ENCODE measurements around the gene ZNF319. TPM values are rescaled to one million over a fixed set of nuclear protein-coding genes. Genes with fewer than 3 reads are reported as not detected.
A peak's percentile ranks its signal among the peaks of the same experiment; 100 is the strongest.

Gene ZNF319
- total and polyA plus RNA-seq, 10 of the 15 experiments (the other 5 are each of a cell fraction or from before 2014, with no cell fraction given): 0.29 to 7.4 (median 1.7) TPM

GRCh38 chr16:57998992-57999365 lies 1.5 kb downstream of the ZNF319 start:
- Histone ChIP-seq H3K27me3 (replicated peaks in 1 of 2; ENCODE audit: control insufficient read depth in 2 of 2, insufficient read depth in 2 of 2, low read length in 1 of 2) (no peaks in the 10 kb centered on the region), H3K36me3 (ENCODE audit: control insufficient read depth in 2 of 2, insufficient read depth in 2 of 2, low read length in 1 of 2) (no peaks in the 10 kb centered on the region; a peak in 1 of 4 replicates), H3K27ac (ENCODE audit: control insufficient read depth, insufficient read depth) (no peak overlapping the region), H2AFZ (ENCODE audit: control insufficient read depth, low read depth, low read length) (no peak overlapping the region), H3K9ac (ENCODE audit: control insufficient read depth, insufficient read depth, low read length) (no peak overlapping the region), H3K4me1 (ENCODE audit: control insufficient read depth, insufficient read depth, low read length) (peaks cover 13% of the 10 kb centered on the region), H3K9me3 (replicated peaks; ENCODE audit: control insufficient read depth, insufficient read depth, low read length) (no peaks in the 10 kb centered on the region), H3K79me2 (ENCODE audit: control insufficient read depth, insufficient read depth, low read length) (peaks cover 12% of the 10 kb centered on the region), H4K20me1 (ENCODE audit: control insufficient read depth, insufficient read depth) (no peaks in the 10 kb centered on the region), H3K4me2 (ENCODE audit: control insufficient read depth, insufficient read depth) (peak overlapping the region; percentile 95), H3K4me3 (no peak overlapping the region)
- WGBS (ENCODE audit: insufficient coverage, insufficient replicate concordance, low lambda C conversion rate, missing lambda C conversion rate): 92% methylated on average over 3 of the region's 3 CpGs
- FAIRE-seq (no peak), ATAC-seq (no peak), DNase-seq (ENCODE audit: low read depth, low spot score) (no peak)
- intact Hi-C loops (cut with micrococcal nuclease; ENCODE audit: unreplicated experiment): no loop called here
- CTCF ChIA-PET: interaction anchor here (0.9 to 3.8 kb wide), 5 partner anchors 19 to 199 kb away, joined by 3 to 20 read pairs (median 4); no protein-coding TSS in a partner anchor
- POLR2A ChIA-PET: no interaction called here
- SMC1A ChIA-PET (ENCODE audit: uncharacterized antibody, unreplicated experiment): interaction anchor here (2.3 kb wide), 1 partner anchor 92 kb away, joined by 9 read pairs; no protein-coding TSS in a partner anchor
- TSS peak; percentile 70 for BruUV-seq (replicated peaks)
- in situ Hi-C loops (cut with MboI): no loop called here
- RAD21 ChIA-PET (ENCODE audit: unreplicated experiment): interaction anchor here (1.3 kb wide), 1 partner anchor 101 kb away, joined by 4 read pairs; no protein-coding TSS in a partner anchor
- TF ChIP-seq POLR2AphosphoS2 (IDR thresholded peaks at IDR 0.05; ENCODE audit: low read depth, low read length) (no peak), NFXL1 (IDR thresholded peaks at IDR 0.05; ENCODE audit: borderline replicate concordance) (no peak), ZBTB4 (CRISPR knock-in tag; IDR thresholded peaks at IDR 0.05) (no peak), ZNF622 (IDR thresholded peaks at IDR 0.05) (no peak), BRCA1 (IDR thresholded peaks at IDR 0.05; ENCODE audit: low read depth, low read length) (no peak), WRNIP1 (IDR thresholded peaks at IDR 0.05; ENCODE audit: borderline replicate concordance, low read depth, low read length) (no peak), SREBF2 (IDR thresholded peaks at IDR 0.05; ENCODE audit: low read length) (no peak), BMI1 (IDR thresholded peaks at IDR 0.05; ENCODE audit: borderline replicate concordance) (no peak), PBX3 (IDR thresholded peaks at IDR 0.05; ENCODE audit: insufficient replicate concordance, low read depth, low read length) (no peak), ZBED1 (IDR thresholded peaks at IDR 0.05; ENCODE audit: borderline replicate concordance) (no peak), STAT3 (IDR thresholded peaks at IDR 0.05; ENCODE audit: low read depth, low read length) (no peak), SMAD5 (IDR thresholded peaks at IDR 0.05; ENCODE audit: low read depth) (no peak), FOXK2 (IDR thresholded peaks at IDR 0.05) (no peak), LARP7 (IDR thresholded peaks at IDR 0.05) (no peak), ZNF384 (IDR thresholded peaks at IDR 0.05; ENCODE audit: borderline replicate concordance, low read depth, low read length) (no peak)

Data from GM12878 (cell line).